IMR-90 (cell line): ENCODE data around the gene NLRC5. TPM values are rescaled to one million over a fixed set of nuclear protein-coding genes. Genes with fewer than 3 reads are reported as not detected.

Experiments used
- ATAC-seq: fragments of 200-7000 bp; cut with Tn5 transposase; 2 replicates; pipeline ENCODE4 v1.9.1; 2020; ENCODE audit warnings: low read depth, mild to moderate bottlenecking, moderate library complexity
- BruUV-seq: library from RNA; stranded (reverse); fragments of 400-500 nt; replicated peaks from 2 replicates; lab custom pipeline; 2021; lab: Mats Ljungman, UMichigan
- CTCF ChIA-PET: fragments of 300-600 bp; formaldehyde crosslinking; extraction: SDS; loops from one replicate; lab custom pipeline; 2021; ENCODE audit warnings: antibody characterized with exemption; lab: Yijun Ruan, JAX
- POLR2A ChIA-PET: fragments of 300-600 bp; sonication (Branson Sonifier 250); formaldehyde crosslinking; loops from one replicate; lab custom pipeline; 2022; ENCODE audit warnings: antibody characterized with exemption; ENCODE audit not compliant: unreplicated experiment; lab: Charles Lee
- DNase-seq: peaks from one replicate; pipeline ENCODE4 v3.0.0; 2013
- H2AFZ ChIP-seq: replicated peaks from 2 replicates; pipeline ENCODE3; 2013; ENCODE audit warnings: low read length, mild to moderate bottlenecking; ENCODE audit not compliant: poor library complexity
- H2AK5ac ChIP-seq: 2 replicates; pipeline ENCODE4 v1.6.1; 2013; ENCODE audit warnings: low read depth, low read length, inconsistent platforms
- H2AK9ac ChIP-seq: replicated peaks from 2 replicates; pipeline ENCODE3; 2013; ENCODE audit warnings: mild to moderate bottlenecking, low read depth, low read length, moderate library complexity; ENCODE audit not compliant: poor library complexity
- H2BK120ac ChIP-seq: 2 replicates; pipeline ENCODE4 v1.6.1; 2013; ENCODE audit warnings: low read depth, low read length, inconsistent platforms
- H2BK15ac ChIP-seq: 3 replicates; pipeline ENCODE4 v1.6.1; 2013; ENCODE audit warnings: low read depth, low read length, inconsistent platforms
- H2BK20ac ChIP-seq: 2 replicates; pipeline ENCODE4 v1.6.1; 2013; ENCODE audit warnings: low read depth, mild to moderate bottlenecking, inconsistent platforms, low read length, moderate library complexity
- H2BK5ac ChIP-seq: 2 replicates; pipeline ENCODE4 v1.6.1; 2013; ENCODE audit warnings: mild to moderate bottlenecking, low read depth, low read length, inconsistent platforms; ENCODE audit not compliant: poor library complexity, severe bottlenecking
- H3K14ac ChIP-seq: replicated peaks from 2 replicates; pipeline ENCODE4 v1.6.1; 2013; ENCODE audit warnings: low read depth, low read length, inconsistent platforms
- H3K18ac ChIP-seq: 2 replicates; pipeline ENCODE4 v1.6.1; 2013; ENCODE audit warnings: low read depth, low read length, control low read depth
- H3K23ac ChIP-seq: 2 replicates; pipeline ENCODE4 v1.6.1; 2013; ENCODE audit warnings: low read depth, low read length, inconsistent platforms
- H3K27ac ChIP-seq: 2 replicates; pipeline ENCODE4 v1.5.1; 2013; ENCODE audit warnings: mild to moderate bottlenecking, control low read depth, low read length; ENCODE audit not compliant: insufficient read depth
- H3K27me3 ChIP-seq: 2 replicates; pipeline ENCODE4 v1.6.1; 2013; ENCODE audit warnings: low read length; ENCODE audit not compliant: control insufficient read depth, insufficient read depth
- H3K36me3 ChIP-seq: 2 replicates; pipeline ENCODE4 v1.6.1; 2013; ENCODE audit warnings: low read length, mixed read lengths; ENCODE audit not compliant: control insufficient read depth, insufficient read depth
- H3K4ac ChIP-seq: 2 replicates; pipeline ENCODE4 v1.6.1; 2013; ENCODE audit warnings: low read depth, low read length, inconsistent platforms
- H3K4me1 ChIP-seq: 2 replicates; pipeline ENCODE4 v1.6.1; 2013; ENCODE audit warnings: low read length, mixed read lengths; ENCODE audit not compliant: control insufficient read depth, insufficient read depth
- H3K4me2 ChIP-seq: 2 replicates; pipeline ENCODE4 v1.6.1; 2013; ENCODE audit warnings: low read depth, mild to moderate bottlenecking, control low read depth, low read length, moderate library complexity
- H3K4me3 ChIP-seq: 2 replicates; pipeline ENCODE4 v1.5.1; 2013; ENCODE audit warnings: low read depth, mild to moderate bottlenecking, control low read depth, low read length, moderate library complexity; ENCODE audit not compliant: insufficient read depth
- H3K56ac ChIP-seq: 2 replicates; pipeline ENCODE4 v1.6.1; 2013; ENCODE audit warnings: low read length, inconsistent platforms; ENCODE audit not compliant: insufficient read depth; ENCODE audit errors: extremely low read depth
- H3K79me1 ChIP-seq, 2 experiments: 2 replicates each; pipeline ENCODE4 v1.6.1; 2013; ENCODE audit warnings: low read length in 2 of 2, inconsistent platforms in 1 of 2, low read depth in 1 of 2
- H3K9ac ChIP-seq: 2 replicates; pipeline ENCODE4 v1.6.1; 2013; ENCODE audit warnings: low read depth, low read length, control low read depth
- H3K9me1 ChIP-seq: 2 replicates; pipeline ENCODE4 v1.6.1; 2013; ENCODE audit warnings: low read length, inconsistent platforms; ENCODE audit not compliant: insufficient read depth
- H3K9me3 ChIP-seq: 2 replicates; pipeline ENCODE4 v1.6.1; 2013; ENCODE audit warnings: low read length; ENCODE audit not compliant: control insufficient read depth, insufficient read depth
- H4K20me1 ChIP-seq: 2 replicates; pipeline ENCODE4 v1.6.1; 2013; ENCODE audit warnings: low read length, inconsistent platforms; ENCODE audit not compliant: insufficient read depth
- H4K5ac ChIP-seq: 2 replicates; pipeline ENCODE4 v1.6.1; 2013; ENCODE audit warnings: mild to moderate bottlenecking, low read depth, low read length, control low read depth
- H4K8ac ChIP-seq, 2 experiments: 2 replicates each; pipeline ENCODE4 v1.6.1; 2013; ENCODE audit warnings: low read depth in 2 of 2, low read length in 2 of 2, control low read depth in 1 of 2, inconsistent platforms in 1 of 2
- H4K91ac ChIP-seq: 2 replicates; pipeline ENCODE4 v1.6.1; 2013; ENCODE audit warnings: low read depth, low read length, inconsistent platforms; ENCODE audit not compliant: insufficient read depth
- RAD21 ChIP-seq: IDR thresholded peaks from 2 replicates; pipeline ENCODE4 v1.6.1; 2012; ENCODE audit warnings: low read length, improper control_type of control experiment
- RFX5 ChIP-seq: IDR thresholded peaks from 2 replicates; pipeline ENCODE4 v1.8.0; 2012; ENCODE audit warnings: low read depth, mild to moderate bottlenecking, low read length, moderate library complexity
- SMC3 ChIP-seq: fragments of 150-350 bp; IDR thresholded peaks from 2 replicates; pipeline ENCODE4 v1.6.1; 2016; ENCODE audit warnings: low read depth, mild to moderate bottlenecking, antibody characterized with exemption, low read length, moderate library complexity
- WGBS, 2 experiments: methylation state at CpG; one replicate each; pipeline versions ENCODE4 v1.1.5 to v1.1.7; 2013; ENCODE audit warnings: missing lambda C conversion rate in 2 of 2; ENCODE audit not compliant: insufficient read length in 1 of 2; ENCODE audit errors: extremely low coverage in 2 of 2; 5-methylcytosine and 5-hydroxymethylcytosine counted together
- dilution Hi-C: fragments of 300-500 bp; cut with HindIII; formaldehyde crosslinking; loops from one replicate; pipeline ENCODE4 v1.14.3; 2018; ENCODE audit warnings: low sequenced_read_pairs; ENCODE audit not compliant: unreplicated experiment
- in situ Hi-C: fragments of 300-500 bp; cut with MboI; formaldehyde crosslinking; loops from 3 replicates; pipeline ENCODE4 v1.14.3; 2019; ENCODE audit warnings: low sequenced_read_pairs, inconsistent platforms, mixed read lengths
- intact Hi-C: fragments of 100-400 bp; cut with micrococcal nuclease; formaldehyde crosslinking; loops from 2 replicates; pipeline ENCODE4 v1.10.0; 2022
- polyA plus RNA-seq, 3 experiments: library from polyadenylated mRNA; depleted of rRNA; stranded (reverse); fragments of >200 nt; gene quantifications; 2 replicates each; pipeline ENCODE4 v1.2.3, GENCODE V29; 2012; ENCODE audit warnings: low replicate concordance in 1 of 3
- total RNA-seq: library from RNA; depleted of rRNA; stranded (reverse); fragments of >200 nt; gene quantifications from 2 replicates; pipeline ENCODE4 v1.2.3, GENCODE V29; 2012

NLRC5 gene
- total and polyA plus RNA-seq, 2 of the 4 experiments (the other 2 are of a cell fraction), result 9.1 to 14.9 TPM

DNA sequence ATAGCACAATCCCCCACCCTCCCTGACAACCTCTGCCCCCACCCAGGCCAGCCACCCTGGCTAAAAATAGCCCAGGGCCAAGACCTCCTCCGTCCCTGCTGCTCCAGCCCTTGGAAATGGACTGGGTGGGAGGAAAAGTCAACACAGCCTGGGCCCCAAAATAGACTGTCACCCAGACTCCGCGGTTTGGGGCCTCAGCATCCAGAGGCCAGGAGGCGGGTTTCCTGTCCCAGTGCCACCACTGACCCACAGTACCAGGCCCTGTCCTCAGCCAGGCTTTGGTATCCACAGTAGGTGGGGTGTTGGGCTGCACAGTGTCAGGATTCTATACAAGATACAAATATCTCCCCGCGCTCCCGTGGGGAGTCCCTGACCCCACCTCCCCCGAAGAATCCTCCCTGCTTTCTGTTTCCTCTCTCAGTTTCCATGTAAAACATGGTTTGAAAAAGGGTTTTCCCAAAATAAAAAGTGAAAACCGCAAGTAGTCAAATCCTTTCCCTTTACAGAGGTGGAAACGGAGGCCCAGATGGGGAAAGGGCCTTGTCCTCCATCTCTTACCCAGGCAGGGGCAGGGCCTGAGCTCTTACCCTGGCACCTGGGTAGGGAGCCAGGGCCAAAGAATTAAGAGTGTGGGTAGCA, 123.2 kb downstream of the NLRC5 start:
- no peaks in the 10 kb centered on the region for H3K9me3 ChIP-seq
- dilution Hi-C loops (no loop called here), intact Hi-C loops (no loop called here), in situ Hi-C loops (no loop called here)
- no peak overlapping the region for H2BK5ac ChIP-seq
- ChIA-PET POLR2A (no interaction called here), CTCF (interaction anchor here (0.8 kb wide), 1 partner anchor 20 kb away, joined by 3 read pairs; the partner anchor contains the start of gene CPNE2)
- TF ChIP-seq RFX5 (no peak), RAD21 (no peak), SMC3 (no peak)
- no TSS peak for BruUV-seq
- H3K27me3 ChIP-seq, result no peaks in the 10 kb centered on the region
- H3K4me2 ChIP-seq, result no peak overlapping the region
- H3K27ac ChIP-seq, result no peak overlapping the region
- H2BK120ac ChIP-seq, result no peak overlapping the region
- no peaks in the 10 kb centered on the region; the same call in 1 of the 2 replicates for H3K36me3 ChIP-seq
- H3K4ac ChIP-seq, result no peak overlapping the region
- peaks cover 16% of the 10 kb centered on the region; the same call in 1 of the 2 replicates for H3K9me1 ChIP-seq
- peaks cover 4 to 24% of the 10 kb centered on the region in 2 experiments; a peak in 2 of 4 replicates for H3K79me1 ChIP-seq
- H2AFZ ChIP-seq, result peak overlapping the region; percentile 48
- no peak overlapping the region for H2BK15ac ChIP-seq
- no peak overlapping the region for H2AK5ac ChIP-seq
- no peak overlapping the region for H3K23ac ChIP-seq
- ATAC-seq, result no peak
- no peak overlapping the region for H4K8ac ChIP-seq
- peaks cover 5% of the 10 kb centered on the region for H4K20me1 ChIP-seq
- no peak overlapping the region for H4K91ac ChIP-seq
- 67% methylated on average over 1 of the region's 10 CpGs; no CpG with 5 or more reads in 1 of the 2 experiments for WGBS, 2 experiments
- no peak overlapping the region for H3K9ac ChIP-seq
- H2BK20ac ChIP-seq, result no peak overlapping the region
- H4K5ac ChIP-seq, result no peak overlapping the region
- peak overlapping the region; percentile 51 for H2AK9ac ChIP-seq
- no peak overlapping the region for H3K4me3 ChIP-seq
- no peak overlapping the region for H3K14ac ChIP-seq
- DNase-seq, result no peak
- H3K18ac ChIP-seq, result no peak overlapping the region
- no peak overlapping the region for H3K56ac ChIP-seq
- H3K4me1 ChIP-seq, result peaks cover 13% of the 10 kb centered on the region
